Fibroblast of skin of right quadriceps (primary cell): ENCODE measurements around the gene INTS4.
"Not testable (repeated sequence)": the region's sequence is repeated elsewhere in the genome, so short reads cannot be mapped to it uniquely, and the experiment has no call there.

Experiments
- DNase-seq: peaks from one replicate; pipeline ENCODE4 v3.0.0-alpha.2; 2013

The INTS4 gene

GRCh38 chr11:77942465-77942864, 52.0 kb downstream of the INTS4 start:
- peak; percentile 3 for DNase-seq

- DNase-seq: not testable (repeated sequence)
Measured at GRCh38 chr11:77933596-77933995, 60.9 kb downstream of the INTS4 start.

- not testable (repeated sequence) for DNase-seq
Measured at GRCh38 chr11:77930334-77931208, 63.9 kb downstream of the INTS4 start.

GRCh38 chr11:77917713-77918112, 76.8 kb downstream of the INTS4 start:
- not testable (repeated sequence) for DNase-seq

GRCh38 chr11:77914307-77914791, 80.1 kb downstream of the INTS4 start:
- peak; percentile 81 for DNase-seq

- not testable (repeated sequence) for DNase-seq
Measured at GRCh38 chr11:77913608-77914306, 80.7 kb downstream of the INTS4 start.

GRCh38 chr11:77910828-77911227, 83.6 kb downstream of the INTS4 start:
- DNase-seq: not testable (repeated sequence)

GRCh38 chr11:77909277-77909676, 85.2 kb downstream of the INTS4 start:
- DNase-seq: no peak

- DNase-seq: no peak
Measured at GRCh38 chr11:77908835-77909234, 85.6 kb downstream of the INTS4 start.

GRCh38 chr11:77894949-77895348, 99.5 kb downstream of the INTS4 start:
- peak; percentile 21 for DNase-seq

- DNase-seq: not testable (repeated sequence)
Measured at GRCh38 chr11:77891703-77892102, 102.8 kb downstream of the INTS4 start.

- DNase-seq: not testable (repeated sequence)
Measured at GRCh38 chr11:77891256-77891655, 103.2 kb downstream of the INTS4 start.

- peak; percentile 18 for DNase-seq
Measured at GRCh38 chr11:77890619-77891056, 103.8 kb downstream of the INTS4 start.

GRCh38 chr11:77890100-77890614, 104.3 kb downstream of the INTS4 start:
- not testable (repeated sequence) for DNase-seq

GRCh38 chr11:77889045-77889444, 105.4 kb downstream of the INTS4 start:
- DNase-seq: not testable (repeated sequence)

GRCh38 chr11:77886401-77886800, 108.1 kb downstream of the INTS4 start:
- DNase-seq: no peak

- DNase-seq: no peak
Measured at GRCh38 chr11:77884829-77885190, 109.7 kb downstream of the INTS4 start.

GRCh38 chr11:77884186-77884828, 110.2 kb downstream of the INTS4 start:
- DNase-seq: peak; percentile 66

GRCh38 chr11:77883775-77884174, 110.7 kb downstream of the INTS4 start:
- DNase-seq: peak; percentile 27

GRCh38 chr11:77882396-77882795, 112.1 kb downstream of the INTS4 start:
- DNase-seq: peak; percentile 20

GRCh38 chr11:77879218-77879617, 115.2 kb downstream of the INTS4 start:
- DNase-seq: peak; percentile 51

- peak; percentile 83 for DNase-seq
Measured at GRCh38 chr11:77878247-77878646, 116.2 kb downstream of the INTS4 start.

- DNase-seq: no peak
Measured at GRCh38 chr11:77876045-77876444, 118.4 kb downstream of the INTS4 start.
